GM04503 (cell line): ENCODE data around the gene CADPS.

ENCODE experiments used
- DNase-seq: peaks from one replicate; pipeline ENCODE4 v3.0.0-alpha.2; 2012; ENCODE audit warnings: low read depth

CADPS gene

GRCh38 chr3:62636235-62636826 is 238.9 kb downstream of the CADPS start:
- DNase-seq = no peak

GRCh38 chr3:62632510-62633294 is 242.5 kb downstream of the CADPS start:
- DNase-seq = no peak

DNA sequence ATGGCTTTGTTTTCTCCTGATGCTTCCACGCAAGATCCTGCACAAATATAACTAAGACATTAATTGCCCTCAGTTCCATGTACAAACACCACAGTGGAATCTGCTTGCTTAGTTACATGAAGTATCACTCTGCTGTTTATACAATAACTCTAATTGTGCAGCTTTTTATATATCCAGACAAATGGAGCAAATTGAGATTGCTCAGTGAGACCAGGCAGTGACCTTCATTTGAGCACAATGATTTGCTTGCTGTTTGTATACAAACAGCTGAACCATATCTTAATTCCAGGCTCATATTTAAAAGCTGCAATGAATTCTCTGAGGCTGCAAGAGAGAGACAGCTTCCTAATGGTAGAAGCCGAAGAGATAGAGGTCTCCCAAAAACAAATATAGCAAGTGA is 243.7 kb downstream of the CADPS start:
- DNase-seq = no peak

DNA sequence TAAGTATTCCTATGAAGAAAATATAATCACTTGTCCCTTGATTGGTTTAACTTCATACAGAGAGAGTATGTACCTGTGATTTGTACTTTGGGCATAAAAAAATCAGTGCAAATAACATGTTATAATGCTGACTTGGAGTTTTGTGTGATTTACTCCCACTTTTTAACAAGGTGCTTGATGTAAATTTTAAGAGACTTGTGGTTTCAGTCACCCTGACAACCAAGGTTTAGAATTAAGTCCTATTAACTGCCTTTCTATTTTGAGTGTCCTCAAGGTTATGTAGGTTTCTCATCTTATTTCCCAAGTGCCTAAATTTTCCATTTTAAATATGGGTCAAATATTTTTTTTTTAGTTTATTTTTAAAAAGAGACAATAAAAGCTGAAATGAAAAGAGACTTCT is 244.6 kb downstream of the CADPS start:
- DNase-seq = no peak

DNA sequence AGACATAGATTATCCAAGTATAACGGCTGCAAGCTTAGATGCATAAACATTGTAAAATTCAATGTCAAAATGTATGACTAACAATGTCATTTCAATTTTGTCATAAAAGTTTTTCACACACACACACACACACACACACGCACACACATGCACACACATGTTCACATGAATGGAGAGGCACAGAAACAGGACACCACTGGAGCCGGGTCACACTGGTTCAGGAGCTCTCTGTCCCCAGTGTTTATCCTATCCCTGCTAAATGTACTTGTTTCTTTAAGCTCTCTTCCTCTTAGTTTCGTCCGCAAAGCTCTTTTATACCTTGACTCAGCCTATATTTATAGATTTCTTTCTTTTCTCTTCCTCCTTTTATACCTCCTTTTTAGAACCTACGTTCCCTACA is 249.9 kb downstream of the CADPS start:
- DNase-seq = no peak

DNA sequence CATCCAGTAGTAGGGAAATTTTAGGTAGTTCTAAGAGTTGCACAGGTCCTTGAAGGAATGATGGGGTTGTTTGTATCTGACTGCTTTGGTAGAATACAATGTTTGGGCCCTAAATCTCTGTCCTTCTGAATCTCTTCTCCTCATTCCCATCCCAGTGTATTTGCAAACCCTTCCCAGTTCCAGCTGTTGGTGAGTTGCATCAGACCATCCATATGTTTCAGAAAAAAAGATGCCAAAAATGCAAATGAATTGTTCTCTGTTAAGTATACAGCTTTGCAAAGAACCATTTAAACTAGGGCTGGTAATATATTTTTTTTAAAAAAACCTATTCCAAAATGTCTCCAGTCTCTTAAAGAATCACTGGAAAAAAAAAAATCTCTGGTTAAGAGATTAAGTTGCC is 251.0 kb downstream of the CADPS start:
- DNase-seq = no peak

DNA sequence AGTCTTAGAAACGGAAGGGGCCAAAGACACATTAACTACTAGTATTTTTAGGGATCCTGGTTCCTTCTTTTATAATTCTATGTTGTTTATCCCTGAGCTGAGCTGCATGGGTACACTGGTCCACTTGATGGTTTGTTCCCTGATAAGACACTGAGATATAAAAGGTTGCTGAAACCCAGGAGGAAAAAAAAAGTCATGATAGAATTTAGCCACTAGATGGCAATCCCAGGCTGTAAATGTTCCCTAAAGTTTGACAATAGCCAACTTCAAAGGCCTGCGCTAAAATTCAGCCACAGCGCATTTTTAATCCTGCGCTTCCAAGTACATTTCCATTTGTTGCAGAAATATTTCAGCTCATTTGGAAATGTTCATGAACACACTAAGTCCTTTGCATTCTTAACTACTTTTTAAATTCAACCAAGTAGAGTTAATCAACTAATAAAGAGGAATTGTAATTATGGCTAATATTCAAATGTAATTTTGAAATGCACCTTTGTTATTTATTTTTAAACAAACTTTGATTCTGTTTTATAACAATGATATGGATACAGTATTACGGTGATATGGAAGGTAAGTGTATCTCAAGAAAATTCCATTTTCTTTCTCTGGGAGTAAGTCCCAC is 252.6 kb downstream of the CADPS start:
- DNase-seq = no peak

DNA sequence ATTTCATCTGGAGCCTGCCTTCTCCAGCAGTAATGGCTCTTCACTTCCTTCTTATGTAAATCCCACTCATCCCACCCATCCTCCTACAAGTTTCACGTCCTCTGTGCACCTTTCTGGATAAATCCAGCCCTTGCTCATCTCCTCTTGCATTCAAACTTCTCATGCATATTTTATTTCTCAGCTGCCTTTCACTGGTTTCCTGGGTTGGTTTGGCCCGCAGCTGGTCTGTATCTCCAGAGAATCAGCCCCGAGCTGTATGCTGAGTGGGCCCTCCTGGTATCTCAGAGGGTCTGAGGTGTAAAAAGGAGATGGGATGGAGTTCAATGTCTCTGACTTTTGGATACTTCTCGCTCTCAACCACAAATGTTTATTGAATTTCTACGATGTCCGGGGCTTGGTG is 253.3 kb downstream of the CADPS start:
- no peak for DNase-seq

DNA sequence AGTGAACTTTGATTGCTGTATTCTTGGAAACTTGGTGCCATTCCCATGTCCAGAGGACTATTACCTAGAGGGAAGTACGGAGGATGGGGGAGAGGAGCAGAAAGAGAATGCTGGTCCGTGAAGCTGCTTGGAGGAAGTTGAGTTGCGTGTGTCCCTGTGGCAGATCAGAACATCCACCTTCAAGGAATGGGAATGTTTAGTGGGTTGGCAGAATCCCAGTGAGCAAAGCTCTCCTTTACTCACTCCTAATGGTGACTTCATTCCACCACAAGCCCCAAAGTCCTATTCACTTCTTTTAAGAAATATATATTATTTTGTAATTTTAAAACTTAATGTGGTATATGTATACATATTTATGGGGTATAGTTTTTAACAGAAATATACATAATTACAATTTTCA is 254.0 kb downstream of the CADPS start:
- DNase-seq = no peak

DNA sequence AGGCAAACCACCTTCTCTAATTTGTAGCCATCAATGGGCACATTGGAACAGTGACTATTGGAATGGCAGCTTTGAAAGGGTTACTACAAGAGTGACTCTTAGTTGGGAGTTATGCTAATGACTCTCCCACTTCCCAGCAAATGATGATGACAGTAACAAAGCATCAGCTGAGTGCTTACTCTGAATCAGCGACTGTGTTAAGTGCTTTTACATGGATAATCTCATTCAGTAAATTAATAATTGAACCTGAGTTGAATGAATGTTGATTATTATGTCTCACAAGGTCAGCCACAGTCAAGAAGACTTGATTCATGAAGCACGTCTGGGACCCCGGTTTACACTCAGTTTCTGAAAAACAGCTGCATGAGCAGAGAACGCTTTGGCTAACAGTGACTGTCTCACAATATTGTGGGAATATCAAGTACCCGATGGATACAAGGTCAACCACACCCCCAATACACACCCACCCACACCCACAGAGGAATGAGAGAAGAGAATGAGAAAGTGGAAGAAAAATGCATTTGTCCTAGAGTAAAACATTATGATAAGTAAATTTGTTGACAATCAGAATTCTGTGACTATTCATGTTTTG is 259.9 kb downstream of the CADPS start:
- no peak for DNase-seq

DNA sequence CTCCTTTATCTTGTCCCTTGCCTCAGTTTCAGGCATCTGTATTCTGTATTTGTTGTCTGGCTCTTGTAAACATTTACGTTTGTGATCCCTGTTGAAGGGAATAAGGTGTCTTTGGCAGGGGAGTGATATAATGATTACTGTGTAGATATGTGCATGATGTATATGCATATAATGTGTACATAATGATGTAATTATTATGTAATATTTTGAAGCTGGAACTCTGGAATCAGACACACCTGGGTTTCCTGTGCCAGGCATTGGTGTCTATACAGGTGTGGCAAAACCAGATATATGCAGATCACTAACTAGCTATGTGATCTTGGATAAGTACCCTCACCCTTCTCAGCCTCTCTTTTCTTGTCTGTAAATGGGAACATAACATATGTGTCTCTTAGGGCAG is 260.7 kb downstream of the CADPS start:
- no peak for DNase-seq

DNA sequence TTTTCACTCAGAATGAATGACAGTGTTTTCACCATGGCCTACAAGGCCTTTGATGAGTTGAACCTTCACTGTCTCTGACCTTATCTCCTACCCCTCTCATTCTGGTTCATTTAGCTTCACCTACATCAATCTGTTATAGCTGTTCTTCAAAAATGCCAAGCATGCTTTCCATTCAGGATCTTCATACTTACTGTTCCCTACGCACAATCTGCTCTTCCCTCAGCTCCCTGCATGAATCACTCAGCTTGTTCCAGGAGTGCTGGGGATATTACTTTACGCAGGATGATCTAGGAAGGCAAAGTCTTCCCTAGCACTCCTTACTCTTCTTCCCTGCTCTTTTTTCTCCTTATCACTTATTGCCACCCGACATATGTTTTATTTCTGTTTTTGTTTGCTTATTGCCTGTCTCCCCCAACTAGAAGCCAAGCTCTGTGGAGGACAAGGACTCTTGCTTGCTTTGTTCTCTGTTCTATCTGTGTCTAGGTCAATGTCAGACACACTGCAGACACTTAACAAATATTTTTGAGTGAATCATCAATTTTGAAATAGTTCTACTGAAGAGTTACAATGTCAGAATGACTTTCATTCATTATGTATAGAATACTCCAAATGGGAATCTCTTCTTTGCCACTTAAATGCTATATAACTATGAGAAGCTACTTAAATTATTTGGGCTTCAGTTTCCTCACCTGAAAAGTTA is 263.5 kb downstream of the CADPS start:
- DNase-seq = no peak

- peak; percentile 58 for DNase-seq
Observed at GRCh38 chr3:62607287-62608029, 267.8 kb downstream of the CADPS start.

DNA sequence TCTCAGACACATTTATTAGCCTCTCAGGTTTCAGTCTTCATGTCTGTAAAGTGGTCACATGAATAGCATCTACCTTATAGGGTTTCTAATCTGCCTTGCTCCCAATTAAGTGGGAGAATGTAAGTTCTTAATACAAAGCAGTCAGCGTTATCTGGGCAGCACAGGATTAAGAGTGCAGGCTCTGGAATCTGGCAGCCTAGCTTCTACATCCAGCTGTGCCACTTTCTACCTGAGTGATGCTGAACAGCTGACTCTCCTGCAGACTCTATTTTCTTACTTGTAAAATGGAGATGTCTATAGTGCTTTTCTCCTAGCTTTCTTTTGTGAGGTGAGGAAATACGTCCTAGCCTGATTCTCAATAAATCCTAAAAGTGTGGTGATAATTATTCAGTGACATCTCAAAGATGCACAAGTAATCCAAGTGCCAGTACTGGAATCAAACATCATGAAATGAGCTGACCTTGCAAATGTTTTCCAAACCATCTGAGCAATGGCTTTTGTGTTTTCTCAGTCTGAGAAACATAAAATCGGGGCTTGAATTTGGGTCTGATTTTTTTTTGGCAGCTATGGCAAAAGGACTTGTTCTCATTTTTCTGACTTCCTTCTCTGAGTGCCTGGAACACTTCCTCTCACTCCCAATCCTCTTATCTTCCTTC is 269.7 kb downstream of the CADPS start:
- no peak for DNase-seq

GRCh38 chr3:62604751-62605351 is 270.4 kb downstream of the CADPS start:
- no peak for DNase-seq

GRCh38 chr3:62604298-62604697 is 270.9 kb downstream of the CADPS start:
- DNase-seq = peak; percentile 77

GRCh38 chr3:62602987-62603386 is 272.2 kb downstream of the CADPS start:
- DNase-seq = no peak

GRCh38 chr3:62602129-62602770 is 273.0 kb downstream of the CADPS start:
- no peak for DNase-seq

GRCh38 chr3:62601238-62602070 is 273.8 kb downstream of the CADPS start:
- no peak for DNase-seq
